HFFc6 (cell line): ENCODE measurements around the gene C1orf21. TPM values are rescaled to one million over a fixed set of nuclear protein-coding genes. Genes with fewer than 3 reads are reported as not detected.

Experiments
- DNase-seq: peaks from one replicate; pipeline ENCODE4 v3.0.0-alpha.2; 2018
- H3K27ac Mint-ChIP-seq: 2 replicates; pipeline ENCODE4 v1.8.0; 2020; ENCODE audit warnings: mild to moderate bottlenecking, mixed read lengths
- H3K27me3 Mint-ChIP-seq: 2 replicates; pipeline ENCODE4 v1.8.0; 2021; ENCODE audit warnings: mild to moderate bottlenecking, moderate library complexity, mixed read lengths; ENCODE audit not compliant: insufficient read depth
- H3K36me3 Mint-ChIP-seq: 2 replicates; pipeline ENCODE4 v1.8.0; 2021; ENCODE audit warnings: low read depth, mixed read lengths
- H3K4me1 Mint-ChIP-seq: 2 replicates; pipeline ENCODE4 v1.8.0; 2020; ENCODE audit warnings: low read depth, mixed read lengths
- H3K4me3 Mint-ChIP-seq: 2 replicates; pipeline ENCODE4 v1.8.0; 2020; ENCODE audit warnings: mild to moderate bottlenecking, moderate library complexity, mixed read lengths
- H3K9me3 Mint-ChIP-seq: 2 replicates; pipeline ENCODE4 v1.8.0; 2020; ENCODE audit warnings: mild to moderate bottlenecking, mixed read lengths
- CTCF ChIP-seq: fragments of 200-600 bp; sonication (generic); IDR thresholded peaks from 2 replicates; pipeline ENCODE4 v1.5.0; 2021; ENCODE audit warnings: antibody characterized with exemption, mild to moderate bottlenecking
- total RNA-seq, 6 experiments: library from RNA; stranded (reverse); fragmentation: NEBNext Ultra II Directional; extraction: Animal tissue kit (Norgen Biotek cat#: 25700); gene quantifications; 2 replicates in 1 of 6; 3 replicates in 5 of 6; pipeline ENCODE4 v1.2.3, GENCODE V29; 2021

Gene C1orf21
- total RNA-seq, 6 experiments from 2014 or later = 4.0 to 10.2 (median 8.5) TPM

- no peak for DNase-seq
- no peak for TF ChIP-seq CTCF
- H3K9me3 Mint-ChIP-seq = no peaks in the 10 kb centered on the region
- H3K27me3 Mint-ChIP-seq = no peaks in the 10 kb centered on the region
- H3K4me1 Mint-ChIP-seq = peaks cover 8% of the 10 kb centered on the region
- no peak overlapping the region for H3K27ac Mint-ChIP-seq
- H3K4me3 Mint-ChIP-seq = no peak overlapping the region
- no peaks in the 10 kb centered on the region for H3K36me3 Mint-ChIP-seq
These were observed 115.3 kb downstream of the C1orf21 start for GRCh38 chr1:184502161-184502560.

- H3K27ac Mint-ChIP-seq = no peak overlapping the region
- no peak overlapping the region for H3K4me3 Mint-ChIP-seq
- TF ChIP-seq CTCF = no peak
- H3K9me3 Mint-ChIP-seq = no peaks in the 10 kb centered on the region
- H3K36me3 Mint-ChIP-seq = no peaks in the 10 kb centered on the region
- peaks cover 19% of the 10 kb centered on the region for H3K4me1 Mint-ChIP-seq
- no peak for DNase-seq
- no peaks in the 10 kb centered on the region for H3K27me3 Mint-ChIP-seq
These were observed 116.5 kb downstream of the C1orf21 start for GRCh38 chr1:184503221-184503749.

- no peak for DNase-seq
- no peak for TF ChIP-seq CTCF
- Mint-ChIP-seq H3K27me3 (no peaks in the 10 kb centered on the region), H3K9me3 (no peaks in the 10 kb centered on the region), H3K36me3 (no peaks in the 10 kb centered on the region), H3K27ac (no peak overlapping the region), H3K4me3 (no peak overlapping the region), H3K4me1 (peaks cover 20% of the 10 kb centered on the region)
These were observed 117.5 kb downstream of the C1orf21 start for GRCh38 chr1:184504040-184504954.

- H3K4me3 Mint-ChIP-seq = no peak overlapping the region
- DNase-seq = no peak
- H3K9me3 Mint-ChIP-seq = no peaks in the 10 kb centered on the region
- no peak overlapping the region for H3K27ac Mint-ChIP-seq
- no peak for TF ChIP-seq CTCF
- H3K27me3 Mint-ChIP-seq = no peaks in the 10 kb centered on the region
- H3K36me3 Mint-ChIP-seq = no peaks in the 10 kb centered on the region
- H3K4me1 Mint-ChIP-seq = peaks cover 20% of the 10 kb centered on the region
These were observed 118.1 kb downstream of the C1orf21 start for GRCh38 chr1:184504955-184505338.

- Mint-ChIP-seq H3K36me3 (no peaks in the 10 kb centered on the region), H3K9me3 (no peaks in the 10 kb centered on the region), H3K4me1 (peaks cover 20% of the 10 kb centered on the region), H3K27me3 (no peaks in the 10 kb centered on the region), H3K27ac (no peak overlapping the region), H3K4me3 (no peak overlapping the region)
- no peak for TF ChIP-seq CTCF
- no peak for DNase-seq
These were observed 119.7 kb downstream of the C1orf21 start for GRCh38 chr1:184506481-184506880.
